Fibroblast of peridontal ligament (primary cell): Measurements from ENCODE around the gene GRID2.

Source experiments
- DNase-seq: peaks from one replicate; pipeline ENCODE4 v3.0.0-alpha.2; 2010; ENCODE audit errors: extremely low read depth

Gene GRID2

GRCh38 chr4:93748373-93749291 is 1444.9 kb downstream of the GRID2 start:
- DNase-seq = no peak

- DNase-seq = no peak
Observed at GRCh38 chr4:93749292-93749761, 1445.6 kb downstream of the GRID2 start.

GRCh38 chr4:93751411-93751810 is 1447.6 kb downstream of the GRID2 start:
- DNase-seq = no peak

GRCh38 chr4:93756101-93756500 is 1452.3 kb downstream of the GRID2 start:
- no peak for DNase-seq

DNA sequence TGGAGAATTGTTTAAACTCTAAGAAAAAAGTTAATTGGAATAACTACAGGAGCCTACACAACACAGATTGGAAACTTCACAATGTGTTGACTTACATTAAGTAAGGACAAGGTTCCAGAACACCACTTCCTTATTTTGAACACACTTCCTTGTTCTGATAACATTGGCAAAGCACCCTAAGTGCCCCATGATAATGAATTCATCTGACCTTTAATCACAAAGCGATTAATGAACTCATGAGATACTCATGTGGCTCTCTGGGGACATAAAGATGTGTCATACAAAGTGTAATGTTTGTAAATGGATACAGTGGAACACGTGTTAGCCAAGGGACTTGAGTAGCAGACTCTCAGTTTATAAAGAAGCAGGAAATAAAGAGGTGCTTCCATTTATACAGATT is 1455.7 kb downstream of the GRID2 start:
- DNase-seq = no peak

- no peak for DNase-seq
Observed at GRCh38 chr4:93760284-93760683, 1456.5 kb downstream of the GRID2 start.

- no peak for DNase-seq
Observed at GRCh38 chr4:93761286-93761685, 1457.5 kb downstream of the GRID2 start.

- peak; percentile 59 for DNase-seq
Observed at GRCh38 chr4:93764639-93765246, 1461.0 kb downstream of the GRID2 start.

DNA sequence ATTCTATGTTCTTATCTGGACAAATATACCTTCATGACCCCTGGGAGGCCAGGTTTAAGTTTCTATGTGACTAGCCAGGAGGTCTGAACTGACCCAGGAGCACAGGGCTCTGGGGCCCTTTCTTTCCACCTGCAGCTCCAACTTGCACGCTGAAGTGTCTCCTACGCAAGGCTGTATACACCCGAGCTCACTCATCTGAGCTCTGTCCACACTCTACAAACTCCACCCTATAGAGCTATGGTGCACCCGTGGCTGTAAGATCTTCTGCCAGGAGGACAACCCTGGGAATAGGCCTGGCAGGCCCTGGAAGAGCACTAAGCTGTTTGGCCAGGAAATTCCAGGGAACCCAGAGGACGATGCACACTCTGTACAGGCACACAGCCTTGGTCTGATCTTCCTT is 1464.2 kb downstream of the GRID2 start:
- no peak for DNase-seq

- no peak for DNase-seq
Observed at GRCh38 chr4:93770201-93770600, 1466.4 kb downstream of the GRID2 start.

DNA sequence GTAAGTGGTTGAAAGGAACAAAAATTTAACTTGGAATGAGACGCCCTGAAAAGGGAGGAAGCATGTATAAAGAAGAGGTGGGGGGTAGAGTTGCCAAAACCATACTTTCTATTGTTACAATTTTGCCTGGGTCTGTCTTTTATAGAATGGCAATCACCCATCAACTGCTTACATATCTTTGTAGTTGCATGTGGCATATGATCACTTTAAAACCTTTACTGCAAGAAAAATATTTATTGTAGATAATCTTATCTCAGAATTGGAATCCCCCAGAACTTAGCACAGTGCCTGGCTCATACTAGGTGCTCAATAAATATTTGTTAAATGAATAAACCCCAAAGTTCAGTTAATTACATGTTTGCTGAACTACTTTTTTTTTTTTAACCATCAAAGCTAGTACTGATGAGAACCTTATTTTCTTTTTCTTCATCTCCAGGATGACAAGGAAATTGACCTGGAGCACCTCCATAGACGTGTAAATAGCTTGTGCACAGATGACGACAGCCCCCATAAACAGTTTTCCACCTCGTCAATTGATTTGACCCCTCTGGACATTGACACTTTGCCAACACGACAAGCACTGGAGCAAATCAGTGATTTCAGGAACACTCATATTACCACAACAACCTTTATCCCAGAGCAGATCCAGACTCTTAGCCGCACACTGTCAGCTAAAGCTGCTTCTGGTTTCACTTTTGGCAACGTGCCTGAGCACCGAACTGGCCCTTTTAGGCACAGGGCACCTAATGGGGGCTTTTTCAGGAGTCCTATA is 1468.1 kb downstream of the GRID2 start:
- DNase-seq = no peak

GRCh38 chr4:93772858-93773257 is 1469.1 kb downstream of the GRID2 start:
- DNase-seq = no peak

DNA sequence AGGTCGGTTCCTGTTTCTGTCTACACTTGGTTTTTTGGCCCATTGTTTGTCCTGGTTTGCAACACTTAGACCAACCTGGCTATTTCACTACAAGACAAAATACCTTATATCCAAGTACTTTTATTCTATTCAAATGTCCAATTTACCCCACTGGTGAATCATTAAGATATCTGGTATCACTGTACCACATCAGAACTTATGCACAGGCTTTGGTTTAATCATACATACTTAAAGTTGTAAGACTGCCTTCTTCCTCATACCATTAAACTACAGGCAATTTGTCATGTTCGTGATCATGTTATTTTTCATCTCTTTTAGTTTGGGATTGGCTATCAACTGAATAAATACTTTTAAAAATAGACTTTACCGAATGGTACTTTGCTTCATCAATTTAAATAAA is 1471.8 kb downstream of the GRID2 start:
- DNase-seq = no peak

DNA sequence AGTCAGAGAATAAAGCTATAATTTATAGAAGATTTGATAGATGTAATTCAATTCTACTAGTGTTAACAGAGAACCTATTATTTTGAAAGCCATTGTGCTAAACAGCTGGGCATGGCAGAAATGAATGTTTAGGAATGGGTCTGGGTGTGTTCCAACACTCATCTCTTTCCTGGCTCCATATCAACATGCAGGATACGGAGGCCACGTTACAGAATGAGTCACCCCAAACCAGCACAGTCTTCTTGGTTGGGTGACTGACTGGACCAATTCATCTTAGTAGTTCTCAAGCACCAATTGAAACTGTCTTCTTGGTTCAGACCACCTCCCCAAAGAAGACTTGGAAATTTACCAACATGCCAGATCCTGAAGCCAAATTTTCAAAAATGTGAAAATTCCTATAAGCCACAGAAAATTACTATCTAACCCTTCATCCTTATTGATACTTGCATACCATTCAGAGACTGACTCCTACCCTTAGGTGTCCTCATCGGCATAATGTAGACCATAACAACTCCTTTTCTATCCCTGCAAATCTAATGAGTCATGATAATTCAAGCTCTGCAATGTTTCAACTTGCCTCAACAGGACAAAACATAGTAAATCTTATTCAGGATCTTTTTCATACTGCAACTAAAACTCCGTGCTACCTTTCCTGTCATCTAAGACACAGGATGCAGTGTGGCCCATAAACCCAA is 1472.8 kb downstream of the GRID2 start:
- DNase-seq = peak; percentile 3

DNA sequence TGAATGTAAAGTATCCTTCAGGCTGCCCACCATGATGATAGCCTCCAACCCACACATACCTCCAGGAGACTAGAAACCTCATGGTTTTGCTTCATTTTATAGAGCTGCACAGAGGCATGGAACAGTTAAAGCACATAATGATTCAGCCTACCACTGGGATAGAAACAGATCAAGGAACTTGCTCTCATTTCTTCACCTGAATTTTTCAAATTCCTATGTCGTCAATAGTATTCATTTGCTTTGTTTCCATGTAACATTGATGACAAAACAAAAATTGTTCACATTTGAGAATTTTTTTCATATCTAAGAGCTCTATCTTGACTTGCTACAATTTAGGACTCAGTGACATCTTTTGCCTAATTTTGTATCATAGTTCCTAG is 1473.3 kb downstream of the GRID2 start:
- DNase-seq = no peak

DNA sequence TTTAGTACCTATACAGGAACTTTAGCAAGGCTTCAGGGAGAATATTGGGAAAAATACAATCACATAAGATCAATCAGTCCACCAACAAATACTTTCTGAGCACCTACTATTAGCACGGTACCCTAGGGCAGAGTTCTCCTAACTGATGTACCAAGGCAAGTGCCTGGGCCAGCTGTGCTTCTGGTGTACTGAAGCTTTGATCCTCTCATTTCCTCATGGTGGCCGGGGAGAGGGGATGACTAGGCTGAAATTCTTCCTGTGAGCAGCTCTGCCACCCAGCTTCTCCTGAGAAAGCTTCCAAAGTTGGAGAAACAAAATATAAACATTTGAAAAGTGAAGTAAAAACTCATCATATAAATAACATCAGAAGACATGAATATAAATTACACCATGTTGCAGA is 1475.5 kb downstream of the GRID2 start:
- DNase-seq = no peak

DNA sequence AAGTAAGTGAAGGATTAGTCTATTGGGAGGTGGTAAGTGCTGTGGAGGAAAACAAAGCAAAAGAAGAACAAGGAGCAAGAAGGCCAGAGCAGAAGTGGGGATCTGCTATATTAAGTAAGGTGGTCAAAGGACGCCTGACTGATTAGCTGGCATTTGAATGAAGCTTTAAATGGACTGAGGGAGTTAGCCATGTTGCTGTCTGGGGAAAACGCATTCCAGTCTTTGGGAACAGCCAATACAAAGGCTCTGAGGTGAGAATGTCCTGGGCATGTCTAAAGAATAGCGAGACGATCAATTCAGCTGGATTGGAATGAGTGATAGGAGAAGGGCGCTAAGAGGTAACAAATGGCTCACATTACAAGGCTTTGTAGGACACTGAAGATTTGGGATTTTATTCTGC is 1476.3 kb downstream of the GRID2 start:
- DNase-seq = no peak

GRCh38 chr4:93781198-93781597 is 1477.4 kb downstream of the GRID2 start:
- DNase-seq = no peak

GRCh38 chr4:93786149-93786548 is 1482.4 kb downstream of the GRID2 start:
- DNase-seq = no peak

DNA sequence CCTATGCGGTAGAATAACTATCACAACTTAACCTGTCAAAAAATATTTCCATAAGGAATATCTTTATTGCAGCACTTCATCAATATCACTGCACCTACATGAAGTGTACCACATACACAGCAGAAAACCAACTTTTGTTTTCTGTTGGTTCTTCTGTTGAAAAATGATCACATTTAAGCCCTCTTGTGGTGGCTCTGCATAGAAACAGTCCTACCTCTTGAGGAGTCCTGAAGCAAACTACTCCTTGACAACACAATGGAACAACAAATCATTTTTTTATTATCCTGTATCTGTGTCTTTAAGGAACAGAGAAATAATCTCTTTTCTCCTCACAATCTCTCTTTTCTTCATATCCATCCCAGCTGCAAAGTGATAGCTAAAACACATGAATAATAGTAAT is 1484.9 kb downstream of the GRID2 start:
- DNase-seq = peak; percentile 9

- DNase-seq = peak; percentile 48
Observed at GRCh38 chr4:93791570-93792195, 1487.9 kb downstream of the GRID2 start.
